GM21390 (cell line): ENCODE measurements around the gene LAPTM4A.
"Not testable (repeated sequence)": the region's sequence is repeated elsewhere in the genome, so short reads cannot be mapped to it uniquely, and the experiment has no call there.

Experiments used
- ATAC-seq: cut with Tn5 transposase; IDR thresholded peaks from one replicate; pipeline ENCODE4 v1.9.1; 2021; ENCODE audit not compliant: unreplicated experiment

LAPTM4A gene

DNA sequence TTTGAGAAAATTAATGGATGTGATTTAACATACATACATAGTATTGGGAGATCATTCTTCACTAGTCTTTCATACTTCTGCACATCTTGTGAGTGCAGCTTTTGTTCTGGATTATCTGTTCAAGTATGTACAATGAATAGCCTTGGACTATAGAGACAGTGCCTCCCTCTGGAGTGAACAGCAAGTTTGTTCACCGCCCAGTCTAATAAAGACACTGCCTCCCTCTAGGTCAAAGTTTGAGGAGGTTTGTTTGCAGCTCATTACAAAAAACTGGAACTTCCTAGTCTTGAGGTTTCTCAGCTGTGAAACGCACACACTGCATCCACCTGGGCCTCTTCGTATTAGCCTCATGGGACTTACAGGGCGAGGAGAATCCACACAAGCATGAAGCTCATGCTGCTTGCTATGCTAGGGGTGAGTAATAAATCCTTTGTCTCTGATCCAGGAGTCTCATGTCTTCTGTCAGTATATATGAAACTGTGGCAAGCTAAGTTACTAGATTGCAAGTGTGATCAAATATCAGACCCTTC is 26.0 kb upstream of the LAPTM4A start:
- ATAC-seq, result no peak

DNA sequence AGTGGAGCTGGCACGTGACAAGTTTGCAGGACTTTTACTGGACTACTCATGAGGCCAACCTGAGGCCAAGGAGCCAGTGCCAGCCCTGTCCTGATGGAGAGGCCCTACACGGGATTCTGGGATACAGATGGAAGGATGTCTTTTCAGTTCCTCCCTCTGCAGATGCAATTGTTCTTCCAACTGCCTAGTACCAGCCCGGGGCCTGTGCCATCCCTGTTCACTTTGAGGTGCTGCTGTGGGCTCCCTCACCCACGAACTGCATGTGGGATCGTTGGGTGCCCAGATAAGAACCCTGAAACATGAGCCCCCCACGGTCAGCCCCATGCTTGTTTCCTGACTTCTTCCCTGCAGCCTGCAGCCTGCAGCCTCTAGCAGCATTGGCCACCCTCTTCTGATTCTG is 25.3 kb upstream of the LAPTM4A start:
- ATAC-seq, result no peak

DNA sequence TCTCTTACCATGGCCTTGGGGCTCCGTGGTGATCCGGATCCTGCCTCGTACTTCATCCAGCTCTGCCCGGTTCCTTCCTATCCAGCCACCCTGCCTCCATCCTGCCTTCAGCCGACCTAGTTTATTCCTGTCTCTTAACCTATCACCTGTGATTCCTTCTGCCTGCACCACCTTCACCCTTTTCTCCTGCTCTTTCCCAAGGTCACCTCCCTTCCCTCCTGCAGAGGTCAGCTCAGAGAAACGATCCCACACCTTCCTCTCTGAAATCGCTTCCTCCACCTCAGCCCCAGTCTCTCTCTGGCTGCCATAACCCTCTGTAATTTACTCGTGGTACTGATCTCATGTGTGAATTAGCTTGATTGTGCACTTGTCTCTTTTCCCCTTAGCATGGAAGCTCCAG is 23.5 kb upstream of the LAPTM4A start:
- ATAC-seq, result no peak

DNA sequence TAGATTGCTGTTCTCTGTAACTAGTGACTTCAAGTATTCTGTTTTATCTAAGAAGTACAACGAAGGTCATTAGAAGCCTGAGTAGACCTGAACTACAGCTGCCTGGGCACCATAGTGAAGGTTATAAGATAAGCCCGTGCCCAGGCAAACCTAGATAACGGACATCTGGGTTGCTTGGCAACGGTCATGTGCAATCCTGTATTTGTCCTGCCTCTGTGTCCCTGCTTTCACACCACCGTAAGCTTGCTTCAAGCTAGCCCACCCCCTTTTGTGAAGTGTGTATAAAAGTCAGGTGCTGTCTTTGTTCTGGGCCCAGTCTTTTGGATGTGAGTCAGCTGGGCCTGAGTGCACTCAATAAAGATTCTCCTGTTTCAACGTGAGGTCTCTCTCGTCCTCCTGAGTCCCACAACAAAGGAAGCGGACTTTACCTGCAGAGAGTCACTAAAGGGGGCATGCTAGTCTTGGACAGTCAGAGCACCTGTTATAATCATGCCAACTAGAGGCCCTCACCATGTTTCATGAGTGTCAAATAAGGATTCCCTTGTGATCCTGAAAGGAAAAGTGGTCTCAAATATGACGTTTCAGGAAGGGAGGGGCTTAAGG is 22.7 kb upstream of the LAPTM4A start:
- ATAC-seq, result not testable (repeated sequence)

DNA sequence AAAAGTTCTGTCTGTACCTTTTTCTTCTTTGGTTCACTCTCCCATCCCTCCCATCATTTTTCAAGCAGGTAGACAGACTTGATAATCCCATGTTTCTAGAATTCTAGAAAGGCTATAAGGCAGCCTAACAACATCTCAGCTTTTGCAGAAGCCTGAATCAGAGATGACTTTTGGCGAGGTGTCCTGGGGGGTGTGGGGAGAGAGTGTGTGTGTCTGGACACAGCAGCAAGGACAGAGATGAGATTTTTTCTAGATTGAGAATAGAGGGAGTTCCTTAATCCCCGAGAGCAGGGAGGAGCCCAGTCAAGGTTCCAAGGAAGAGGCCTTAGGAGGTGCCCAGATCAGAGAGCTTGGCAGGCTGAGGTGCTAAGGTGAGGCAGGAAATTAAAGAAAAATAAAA is 22.0 kb upstream of the LAPTM4A start:
- no peak for ATAC-seq

DNA sequence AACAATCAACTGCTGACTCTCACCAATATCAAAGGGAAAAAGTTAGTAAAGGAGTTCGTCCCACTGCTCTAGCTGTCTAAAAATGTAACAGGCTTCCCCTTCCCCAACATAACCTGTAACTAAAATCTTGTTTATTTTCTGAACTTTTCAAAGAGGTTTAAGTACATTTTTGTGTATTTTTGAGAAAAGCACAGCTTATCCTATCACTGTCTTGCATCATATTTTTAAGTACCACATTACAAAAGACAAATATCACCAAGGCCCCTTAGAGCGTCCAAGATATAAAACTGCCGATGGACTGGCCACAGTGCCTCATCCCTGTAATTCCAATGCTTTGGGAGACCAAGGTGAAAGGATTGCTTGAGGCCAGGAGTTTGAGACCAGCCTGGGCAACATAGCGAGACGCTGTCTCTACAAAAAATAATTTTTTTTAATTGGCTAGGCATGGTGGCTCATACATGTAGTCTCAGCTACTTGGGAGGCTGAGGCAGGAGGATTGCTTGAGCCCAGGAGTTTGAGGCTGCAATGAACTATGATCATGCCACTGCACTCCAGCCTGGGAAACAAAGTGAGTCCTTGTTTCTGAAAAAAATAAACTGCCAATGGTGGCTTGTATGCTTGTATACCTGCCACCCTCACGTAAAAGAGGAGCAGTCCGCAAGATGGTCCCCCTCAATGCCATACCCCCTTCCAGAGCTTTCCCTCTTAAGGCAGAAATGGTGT is 21.2 kb upstream of the LAPTM4A start:
- ATAC-seq, result no peak

DNA sequence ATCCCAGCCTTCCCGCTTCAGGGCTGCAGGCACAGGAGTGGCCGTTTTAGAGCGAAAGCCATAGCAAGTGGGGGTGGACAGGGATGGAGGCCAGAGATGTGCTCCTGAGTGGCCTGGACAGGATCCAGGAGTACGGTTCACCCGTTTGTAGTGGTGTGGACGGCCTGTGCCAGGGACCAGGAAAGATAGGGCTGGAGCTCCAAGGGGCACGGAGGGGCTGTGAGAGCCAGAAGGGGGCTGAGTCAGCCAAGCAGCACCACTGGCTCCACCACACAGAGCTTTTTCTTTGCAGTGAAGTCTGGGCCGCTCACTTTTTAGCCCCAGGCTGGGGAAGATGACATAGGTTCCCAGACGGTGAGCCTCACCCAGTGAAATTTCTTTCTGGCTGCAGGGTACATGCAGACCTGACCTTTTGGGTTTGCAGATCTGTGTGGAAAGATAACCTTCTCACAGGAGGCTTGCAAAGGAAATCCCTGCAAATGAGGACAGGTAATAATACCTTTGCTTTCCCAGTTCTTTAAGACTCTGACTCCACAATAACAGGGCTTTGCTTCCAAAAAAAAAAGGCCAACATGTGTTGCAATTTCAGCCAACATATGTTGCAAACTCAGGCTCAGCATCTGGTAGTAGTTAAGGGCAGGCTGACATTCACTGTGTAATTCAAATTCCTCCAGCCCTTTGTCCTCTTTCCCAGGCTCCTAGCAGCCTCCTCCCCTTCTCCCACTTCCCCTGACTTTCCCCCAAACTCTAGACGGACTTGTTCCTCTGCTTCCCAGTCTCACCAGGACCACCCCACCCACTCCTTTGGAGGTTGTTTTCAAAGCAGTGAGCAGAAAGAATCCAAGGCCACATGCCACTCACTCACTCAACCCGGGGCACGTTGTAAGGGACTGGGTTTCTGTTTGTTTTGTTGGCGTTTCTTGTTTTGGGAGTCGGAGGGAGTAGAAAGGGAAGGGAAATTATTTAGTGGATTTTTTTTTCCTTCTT is 20.3 kb upstream of the LAPTM4A start:
- no peak for ATAC-seq

DNA sequence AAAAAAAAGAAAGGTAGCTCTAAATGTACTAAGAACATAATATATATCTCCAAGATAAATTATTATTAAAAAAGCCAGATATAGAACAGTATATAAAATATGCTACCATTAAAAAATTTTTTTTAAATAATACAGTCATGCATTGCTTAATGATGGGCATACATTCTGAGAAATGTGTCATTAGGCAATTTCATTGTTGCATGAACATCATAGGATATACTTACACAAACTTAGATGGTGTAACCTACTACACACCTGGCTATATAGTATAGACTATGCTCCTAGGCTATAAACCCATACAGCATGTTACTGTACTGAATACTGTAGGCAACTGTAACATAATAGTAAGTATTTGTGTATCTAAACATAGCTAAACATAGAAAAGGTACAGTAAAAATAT is 18.3 kb upstream of the LAPTM4A start:
- no peak for ATAC-seq

GRCh38 chr2:20067992-20068584 is 16.7 kb upstream of the LAPTM4A start:
- ATAC-seq, result no peak

DNA sequence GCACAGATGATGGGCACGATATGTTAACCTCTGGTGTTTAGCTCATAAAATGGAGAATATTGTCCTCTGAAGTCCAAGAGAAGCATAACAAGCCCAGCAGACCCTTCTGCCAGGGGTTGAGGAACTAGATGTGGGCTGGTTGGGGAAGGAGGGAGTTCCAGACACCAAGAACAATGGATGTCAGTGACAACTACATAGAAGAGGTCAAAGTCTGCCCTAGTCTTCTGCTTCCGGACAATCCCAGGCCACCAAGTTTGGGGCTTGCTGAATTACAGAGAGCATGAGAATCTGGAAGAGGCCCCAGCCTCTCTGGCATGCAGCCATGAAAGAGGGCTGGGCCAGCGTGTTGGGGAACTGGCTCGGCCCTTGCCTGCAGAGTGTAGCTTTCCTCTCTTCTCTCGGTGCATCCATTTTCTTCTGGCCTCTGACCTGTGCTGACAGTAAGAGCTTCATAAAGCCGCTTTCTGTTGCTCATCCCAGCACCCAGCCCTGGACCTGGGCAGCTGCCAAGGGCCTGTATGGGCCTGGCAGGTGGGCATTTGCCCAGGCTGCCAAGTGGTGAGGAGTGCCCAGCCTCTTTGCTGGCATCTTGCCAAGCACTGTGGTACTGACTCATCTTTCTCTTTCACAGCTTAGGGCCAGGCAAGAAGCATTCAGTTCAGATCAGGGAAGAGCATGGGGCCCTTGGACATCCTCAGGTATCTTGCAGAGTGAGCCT is 14.6 kb upstream of the LAPTM4A start:
- ATAC-seq, result no peak

- ATAC-seq, result no peak
Observed at GRCh38 chr2:20064841-20065240, 13.4 kb upstream of the LAPTM4A start.

GRCh38 chr2:20064421-20064820 is 13.0 kb upstream of the LAPTM4A start:
- ATAC-seq, result no peak

DNA sequence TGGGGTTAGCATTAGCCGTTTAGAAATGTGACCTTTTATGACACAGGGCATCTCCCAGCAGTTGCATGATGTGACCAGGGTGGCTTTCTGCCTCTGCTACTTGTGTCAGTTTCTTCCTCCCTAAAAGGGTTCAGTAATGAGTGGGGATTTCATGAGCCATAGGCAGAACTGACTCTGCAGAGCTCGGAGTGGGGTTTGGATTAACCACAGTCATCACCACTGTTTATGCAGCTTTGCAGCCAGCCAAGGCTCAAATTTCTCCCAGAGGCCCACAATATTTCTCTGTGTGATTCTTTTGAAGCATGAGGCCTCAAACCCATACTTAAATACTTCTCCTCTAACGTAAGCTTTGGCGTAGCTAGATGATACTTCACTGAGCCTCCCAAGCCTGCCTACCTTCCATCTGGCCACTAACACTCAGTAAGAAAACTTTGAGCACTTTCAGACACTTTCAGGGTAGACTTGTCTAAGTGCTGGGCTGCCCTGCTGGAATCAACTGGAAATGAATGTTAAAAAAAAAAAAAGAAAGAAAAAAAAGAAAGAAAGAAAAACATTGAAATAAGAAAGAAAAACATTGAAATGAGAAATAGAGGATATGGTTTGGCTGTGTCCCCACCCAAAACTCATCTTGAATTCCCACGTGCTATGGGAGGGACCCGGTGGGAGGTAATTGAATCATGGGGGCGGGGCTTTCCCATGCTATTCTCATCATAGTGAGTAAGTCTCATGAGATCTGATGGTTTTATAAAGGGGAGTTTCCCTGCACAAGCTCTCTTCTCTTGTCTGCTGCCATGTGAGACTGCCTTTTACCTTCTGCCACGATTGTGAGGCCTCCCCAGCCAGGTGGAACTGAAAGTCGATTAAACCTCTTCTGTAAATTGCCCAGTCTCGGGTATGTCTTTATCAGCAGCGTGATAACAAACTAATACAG is 11.5 kb upstream of the LAPTM4A start:
- ATAC-seq, result no peak

GRCh38 chr2:20061940-20062339 is 10.5 kb upstream of the LAPTM4A start:
- no peak for ATAC-seq

GRCh38 chr2:20061476-20061875 is 10.0 kb upstream of the LAPTM4A start:
- no peak for ATAC-seq

DNA sequence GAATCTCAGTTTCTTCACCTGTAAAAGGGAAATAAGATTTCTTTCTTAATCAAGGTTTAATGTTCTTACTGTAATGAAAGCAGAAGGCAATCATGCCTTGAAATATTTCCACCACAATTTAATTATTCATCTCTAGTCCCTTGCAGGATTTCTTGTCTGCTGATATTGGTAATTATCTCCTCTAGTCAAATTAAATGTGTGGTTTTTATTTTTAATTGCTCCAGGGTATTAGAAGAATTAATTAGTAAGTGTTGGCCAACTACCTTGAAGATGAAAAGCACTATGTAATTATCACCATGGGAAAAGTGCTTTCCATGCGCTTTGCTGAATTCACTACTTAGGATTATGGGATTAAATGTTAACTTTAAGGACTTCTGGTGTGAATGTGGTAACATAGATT is 8.7 kb upstream of the LAPTM4A start:
- ATAC-seq, result no peak

GRCh38 chr2:20057268-20057667 is 5.8 kb upstream of the LAPTM4A start:
- no peak for ATAC-seq

DNA sequence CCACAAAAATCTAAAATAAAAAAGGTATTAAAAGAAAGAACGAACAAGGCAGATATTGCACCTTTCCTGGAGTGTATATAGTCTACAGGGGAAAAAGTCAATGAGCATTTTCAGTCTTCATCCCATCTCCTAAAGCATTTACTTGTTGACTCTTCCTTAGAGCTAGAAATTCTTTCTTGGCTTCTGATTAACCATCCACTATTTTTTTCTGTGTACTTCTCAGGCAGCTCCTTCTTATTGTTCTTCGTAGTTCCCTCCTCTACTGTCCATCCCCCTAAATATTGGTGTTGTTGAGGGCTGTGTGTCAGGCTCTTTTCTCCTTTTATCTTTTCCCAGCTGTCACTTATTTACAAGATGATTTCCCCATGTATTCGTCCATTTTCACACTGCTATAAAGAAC is 3.5 kb upstream of the LAPTM4A start:
- no peak for ATAC-seq

DNA sequence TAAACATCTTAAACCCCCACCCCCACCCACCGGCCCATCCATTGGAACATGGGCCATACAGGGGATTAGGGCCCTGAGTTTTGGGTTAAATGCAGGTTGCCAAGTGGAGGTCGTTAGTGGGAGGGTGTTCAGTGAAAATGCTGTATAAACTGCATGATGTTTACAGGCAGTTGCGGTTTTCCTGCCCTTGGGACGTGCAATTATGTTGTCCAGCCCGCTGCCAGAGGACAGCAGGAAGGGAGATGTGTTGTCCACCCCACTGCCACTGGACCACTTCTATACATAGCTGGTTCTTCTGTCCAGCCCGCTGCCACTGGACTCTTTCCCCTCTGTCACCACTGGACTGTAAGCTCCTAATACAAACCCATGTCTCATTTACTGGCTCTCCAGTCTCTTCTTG is 2.7 kb upstream of the LAPTM4A start:
- no peak for ATAC-seq
